IMR-90 (cell line): ENCODE measurements around the gene KLK1. TPM values are rescaled to one million over a fixed set of nuclear protein-coding genes. Genes with fewer than 3 reads are reported as not detected.

Experiments
- ATAC-seq: fragments of 200-7000 bp; cut with Tn5 transposase; 2 replicates; pipeline ENCODE4 v1.9.1; 2020; ENCODE audit warnings: low read depth, mild to moderate bottlenecking, moderate library complexity
- BruUV-seq: library from RNA; stranded (reverse); fragments of 400-500 nt; replicated peaks from 2 replicates; lab custom pipeline; 2021; lab: Mats Ljungman, UMichigan
- CTCF ChIA-PET: fragments of 300-600 bp; formaldehyde crosslinking; extraction: SDS; loops from one replicate; lab custom pipeline; 2021; ENCODE audit warnings: antibody characterized with exemption; lab: Yijun Ruan, JAX
- POLR2A ChIA-PET: fragments of 300-600 bp; sonication (Branson Sonifier 250); formaldehyde crosslinking; loops from one replicate; lab custom pipeline; 2022; ENCODE audit warnings: antibody characterized with exemption; ENCODE audit not compliant: unreplicated experiment; lab: Charles Lee
- DNase-seq: peaks from one replicate; pipeline ENCODE4 v3.0.0; 2013
- H2AFZ ChIP-seq: replicated peaks from 2 replicates; pipeline ENCODE3; 2013; ENCODE audit warnings: low read length, mild to moderate bottlenecking; ENCODE audit not compliant: poor library complexity
- H2AK5ac ChIP-seq: 2 replicates; pipeline ENCODE4 v1.6.1; 2013; ENCODE audit warnings: low read depth, low read length, inconsistent platforms
- H2AK9ac ChIP-seq: replicated peaks from 2 replicates; pipeline ENCODE3; 2013; ENCODE audit warnings: mild to moderate bottlenecking, low read depth, low read length, moderate library complexity; ENCODE audit not compliant: poor library complexity
- H2BK120ac ChIP-seq: 2 replicates; pipeline ENCODE4 v1.6.1; 2013; ENCODE audit warnings: low read depth, low read length, inconsistent platforms
- H2BK15ac ChIP-seq: 3 replicates; pipeline ENCODE4 v1.6.1; 2013; ENCODE audit warnings: low read depth, low read length, inconsistent platforms
- H2BK20ac ChIP-seq: 2 replicates; pipeline ENCODE4 v1.6.1; 2013; ENCODE audit warnings: low read depth, mild to moderate bottlenecking, inconsistent platforms, low read length, moderate library complexity
- H2BK5ac ChIP-seq: 2 replicates; pipeline ENCODE4 v1.6.1; 2013; ENCODE audit warnings: mild to moderate bottlenecking, low read depth, low read length, inconsistent platforms; ENCODE audit not compliant: poor library complexity, severe bottlenecking
- H3K14ac ChIP-seq: replicated peaks from 2 replicates; pipeline ENCODE4 v1.6.1; 2013; ENCODE audit warnings: low read depth, low read length, inconsistent platforms
- H3K18ac ChIP-seq: 2 replicates; pipeline ENCODE4 v1.6.1; 2013; ENCODE audit warnings: low read depth, low read length, control low read depth
- H3K23ac ChIP-seq: 2 replicates; pipeline ENCODE4 v1.6.1; 2013; ENCODE audit warnings: low read depth, low read length, inconsistent platforms
- H3K27ac ChIP-seq: 2 replicates; pipeline ENCODE4 v1.5.1; 2013; ENCODE audit warnings: mild to moderate bottlenecking, control low read depth, low read length; ENCODE audit not compliant: insufficient read depth
- H3K27me3 ChIP-seq: 2 replicates; pipeline ENCODE4 v1.6.1; 2013; ENCODE audit warnings: low read length; ENCODE audit not compliant: control insufficient read depth, insufficient read depth
- H3K36me3 ChIP-seq: 2 replicates; pipeline ENCODE4 v1.6.1; 2013; ENCODE audit warnings: low read length, mixed read lengths; ENCODE audit not compliant: control insufficient read depth, insufficient read depth
- H3K4ac ChIP-seq: 2 replicates; pipeline ENCODE4 v1.6.1; 2013; ENCODE audit warnings: low read depth, low read length, inconsistent platforms
- H3K4me1 ChIP-seq: 2 replicates; pipeline ENCODE4 v1.6.1; 2013; ENCODE audit warnings: low read length, mixed read lengths; ENCODE audit not compliant: control insufficient read depth, insufficient read depth
- H3K4me2 ChIP-seq: 2 replicates; pipeline ENCODE4 v1.6.1; 2013; ENCODE audit warnings: low read depth, mild to moderate bottlenecking, control low read depth, low read length, moderate library complexity
- H3K4me3 ChIP-seq: 2 replicates; pipeline ENCODE4 v1.5.1; 2013; ENCODE audit warnings: low read depth, mild to moderate bottlenecking, control low read depth, low read length, moderate library complexity; ENCODE audit not compliant: insufficient read depth
- H3K56ac ChIP-seq: 2 replicates; pipeline ENCODE4 v1.6.1; 2013; ENCODE audit warnings: low read length, inconsistent platforms; ENCODE audit not compliant: insufficient read depth; ENCODE audit errors: extremely low read depth
- H3K79me1 ChIP-seq, 2 experiments: 2 replicates each; pipeline ENCODE4 v1.6.1; 2013; ENCODE audit warnings: low read length in 2 of 2, inconsistent platforms in 1 of 2, low read depth in 1 of 2
- H3K9ac ChIP-seq: 2 replicates; pipeline ENCODE4 v1.6.1; 2013; ENCODE audit warnings: low read depth, low read length, control low read depth
- H3K9me1 ChIP-seq: 2 replicates; pipeline ENCODE4 v1.6.1; 2013; ENCODE audit warnings: low read length, inconsistent platforms; ENCODE audit not compliant: insufficient read depth
- H3K9me3 ChIP-seq: 2 replicates; pipeline ENCODE4 v1.6.1; 2013; ENCODE audit warnings: low read length; ENCODE audit not compliant: control insufficient read depth, insufficient read depth
- H4K20me1 ChIP-seq: 2 replicates; pipeline ENCODE4 v1.6.1; 2013; ENCODE audit warnings: low read length, inconsistent platforms; ENCODE audit not compliant: insufficient read depth
- H4K5ac ChIP-seq: 2 replicates; pipeline ENCODE4 v1.6.1; 2013; ENCODE audit warnings: mild to moderate bottlenecking, low read depth, low read length, control low read depth
- H4K8ac ChIP-seq, 2 experiments: 2 replicates each; pipeline ENCODE4 v1.6.1; 2013; ENCODE audit warnings: low read depth in 2 of 2, low read length in 2 of 2, control low read depth in 1 of 2, inconsistent platforms in 1 of 2
- H4K91ac ChIP-seq: 2 replicates; pipeline ENCODE4 v1.6.1; 2013; ENCODE audit warnings: low read depth, low read length, inconsistent platforms; ENCODE audit not compliant: insufficient read depth
- BHLHE40 ChIP-seq: fragments of 150-350 bp; IDR thresholded peaks from 2 replicates; pipeline ENCODE4 v1.6.1; 2016; ENCODE audit warnings: mild to moderate bottlenecking, low read depth, low read length
- CEBPB ChIP-seq: IDR thresholded peaks from 2 replicates; pipeline ENCODE4 v1.6.1; 2012; ENCODE audit warnings: low read depth, low read length, improper control_type of control experiment
- CHD1 ChIP-seq: IDR thresholded peaks from 2 replicates; pipeline ENCODE4 v1.6.1; 2012; ENCODE audit warnings: low read depth, low read length, improper control_type of control experiment
- FOS ChIP-seq: fragments of 150-350 bp; IDR thresholded peaks from 2 replicates; pipeline ENCODE4 v1.6.1; 2016; ENCODE audit warnings: low read depth, low read length
- MAFK ChIP-seq: IDR thresholded peaks from 2 replicates; pipeline ENCODE4 v1.6.1; 2012; ENCODE audit warnings: low read depth, low read length, improper control_type of control experiment
- MAZ ChIP-seq: IDR thresholded peaks from 2 replicates; pipeline ENCODE4 v1.6.1; 2012; ENCODE audit warnings: low read depth, mild to moderate bottlenecking, low read length, improper control_type of control experiment, moderate library complexity, borderline replicate concordance
- MXI1 ChIP-seq: IDR thresholded peaks from 2 replicates; pipeline ENCODE4 v1.6.1; 2012; ENCODE audit warnings: low read depth, mild to moderate bottlenecking, low read length, moderate library complexity, borderline replicate concordance
- NFE2L2 ChIP-seq: fragments of 150-350 bp; IDR thresholded peaks from 2 replicates; pipeline ENCODE4 v1.6.1; 2016; ENCODE audit warnings: low read depth, mild to moderate bottlenecking, low read length
- POLR2A ChIP-seq: IDR thresholded peaks from 2 replicates; pipeline ENCODE4 v1.6.1; 2012; ENCODE audit warnings: mild to moderate bottlenecking, low read depth, low read length
- RAD21 ChIP-seq: IDR thresholded peaks from 2 replicates; pipeline ENCODE4 v1.6.1; 2012; ENCODE audit warnings: low read length, improper control_type of control experiment
- RCOR1 ChIP-seq: IDR thresholded peaks from 2 replicates; pipeline ENCODE4 v1.6.1; 2012; ENCODE audit warnings: mild to moderate bottlenecking, low read length, improper control_type of control experiment; ENCODE audit not compliant: insufficient replicate concordance
- RFX5 ChIP-seq: IDR thresholded peaks from 2 replicates; pipeline ENCODE4 v1.8.0; 2012; ENCODE audit warnings: low read depth, mild to moderate bottlenecking, low read length, moderate library complexity
- SMC3 ChIP-seq: fragments of 150-350 bp; IDR thresholded peaks from 2 replicates; pipeline ENCODE4 v1.6.1; 2016; ENCODE audit warnings: low read depth, mild to moderate bottlenecking, antibody characterized with exemption, low read length, moderate library complexity
- WGBS, 2 experiments: methylation state at CpG; one replicate each; pipeline versions ENCODE4 v1.1.5 to v1.1.7; 2013; ENCODE audit warnings: missing lambda C conversion rate in 2 of 2; ENCODE audit not compliant: insufficient read length in 1 of 2; ENCODE audit errors: extremely low coverage in 2 of 2; 5-methylcytosine and 5-hydroxymethylcytosine counted together
- dilution Hi-C: fragments of 300-500 bp; cut with HindIII; formaldehyde crosslinking; loops from one replicate; pipeline ENCODE4 v1.14.3; 2018; ENCODE audit warnings: low sequenced_read_pairs; ENCODE audit not compliant: unreplicated experiment
- in situ Hi-C: fragments of 300-500 bp; cut with MboI; formaldehyde crosslinking; loops from 3 replicates; pipeline ENCODE4 v1.14.3; 2019; ENCODE audit warnings: low sequenced_read_pairs, inconsistent platforms, mixed read lengths
- intact Hi-C: fragments of 100-400 bp; cut with micrococcal nuclease; formaldehyde crosslinking; loops from 2 replicates; pipeline ENCODE4 v1.10.0; 2022
- polyA plus RNA-seq, 3 experiments: library from polyadenylated mRNA; depleted of rRNA; stranded (reverse); fragments of >200 nt; gene quantifications; 2 replicates each; pipeline ENCODE4 v1.2.3, GENCODE V29; 2012; ENCODE audit warnings: low replicate concordance in 1 of 3
- total RNA-seq: library from RNA; depleted of rRNA; stranded (reverse); fragments of >200 nt; gene quantifications from 2 replicates; pipeline ENCODE4 v1.2.3, GENCODE V29; 2012
- TF ChIP-seq, protein P1 (sequence below): fragments of 150-350 bp; IDR thresholded peaks from 2 replicates; pipeline ENCODE4 v1.6.1; 2016; ENCODE audit warnings: low read depth, mild to moderate bottlenecking, low read length, moderate library complexity, borderline replicate concordance
- TF ChIP-seq, protein P2 (sequence below): conservative IDR thresholded peaks from 2 replicates; pipeline ENCODE4 v1.5.1; 2012; ENCODE audit warnings: mild to moderate bottlenecking, low read depth, low read length, improper control_type of control experiment
- TF ChIP-seq, protein P3 (sequence below): fragments of 150-350 bp; IDR thresholded peaks from 2 replicates; pipeline ENCODE4 v1.6.1; 2017; ENCODE audit warnings: mild to moderate bottlenecking, antibody characterized with exemption, low read length, low read depth

KLK1 gene
- total and polyA plus RNA-seq, 2 of the 4 experiments (the other 2 are of a cell fraction) = not detected

GRCh38 chr19:50842130-50842529 is 18.5 kb upstream of the KLK1 start:
- no peak overlapping the region for H2AK5ac ChIP-seq
- intact Hi-C loops (no loop called here), in situ Hi-C loops (no loop called here), dilution Hi-C loops (no loop called here)
- H3K4me1 ChIP-seq = no peaks in the 10 kb centered on the region
- WGBS, 2 experiments = no CpG with 5 or more reads among the region's 6 CpGs
- H4K91ac ChIP-seq = no peak overlapping the region
- H3K4me3 ChIP-seq = no peak overlapping the region
- H2AFZ ChIP-seq = no peak overlapping the region
- TF ChIP-seq, protein P1, sequence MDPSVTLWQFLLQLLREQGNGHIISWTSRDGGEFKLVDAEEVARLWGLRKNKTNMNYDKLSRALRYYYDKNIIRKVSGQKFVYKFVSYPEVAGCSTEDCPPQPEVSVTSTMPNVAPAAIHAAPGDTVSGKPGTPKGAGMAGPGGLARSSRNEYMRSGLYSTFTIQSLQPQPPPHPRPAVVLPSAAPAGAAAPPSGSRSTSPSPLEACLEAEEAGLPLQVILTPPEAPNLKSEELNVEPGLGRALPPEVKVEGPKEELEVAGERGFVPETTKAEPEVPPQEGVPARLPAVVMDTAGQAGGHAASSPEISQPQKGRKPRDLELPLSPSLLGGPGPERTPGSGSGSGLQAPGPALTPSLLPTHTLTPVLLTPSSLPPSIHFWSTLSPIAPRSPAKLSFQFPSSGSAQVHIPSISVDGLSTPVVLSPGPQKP = no peak
- TF ChIP-seq MXI1 = no peak
- TF ChIP-seq CEBPB = no peak
- TF ChIP-seq, protein P2, sequence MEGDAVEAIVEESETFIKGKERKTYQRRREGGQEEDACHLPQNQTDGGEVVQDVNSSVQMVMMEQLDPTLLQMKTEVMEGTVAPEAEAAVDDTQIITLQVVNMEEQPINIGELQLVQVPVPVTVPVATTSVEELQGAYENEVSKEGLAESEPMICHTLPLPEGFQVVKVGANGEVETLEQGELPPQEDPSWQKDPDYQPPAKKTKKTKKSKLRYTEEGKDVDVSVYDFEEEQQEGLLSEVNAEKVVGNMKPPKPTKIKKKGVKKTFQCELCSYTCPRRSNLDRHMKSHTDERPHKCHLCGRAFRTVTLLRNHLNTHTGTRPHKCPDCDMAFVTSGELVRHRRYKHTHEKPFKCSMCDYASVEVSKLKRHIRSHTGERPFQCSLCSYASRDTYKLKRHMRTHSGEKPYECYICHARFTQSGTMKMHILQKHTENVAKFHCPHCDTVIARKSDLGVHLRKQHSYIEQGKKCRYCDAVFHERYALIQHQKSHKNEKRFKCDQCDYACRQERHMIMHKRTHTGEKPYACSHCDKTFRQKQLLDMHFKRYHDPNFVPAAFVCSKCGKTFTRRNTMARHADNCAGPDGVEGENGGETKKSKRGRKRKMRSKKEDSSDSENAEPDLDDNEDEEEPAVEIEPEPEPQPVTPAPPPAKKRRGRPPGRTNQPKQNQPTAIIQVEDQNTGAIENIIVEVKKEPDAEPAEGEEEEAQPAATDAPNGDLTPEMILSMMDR = no peak
- TF ChIP-seq MAZ = no peak
- TF ChIP-seq SMC3 = no peak
- no peak for TF ChIP-seq NFE2L2
- TF ChIP-seq RFX5 = no peak
- no peak for TF ChIP-seq MAFK
- TF ChIP-seq RCOR1 = no peak
- no peak for TF ChIP-seq CHD1
- TF ChIP-seq POLR2A = no peak
- TF ChIP-seq RAD21 = no peak
- no peak for TF ChIP-seq FOS
- TF ChIP-seq, protein P3, sequence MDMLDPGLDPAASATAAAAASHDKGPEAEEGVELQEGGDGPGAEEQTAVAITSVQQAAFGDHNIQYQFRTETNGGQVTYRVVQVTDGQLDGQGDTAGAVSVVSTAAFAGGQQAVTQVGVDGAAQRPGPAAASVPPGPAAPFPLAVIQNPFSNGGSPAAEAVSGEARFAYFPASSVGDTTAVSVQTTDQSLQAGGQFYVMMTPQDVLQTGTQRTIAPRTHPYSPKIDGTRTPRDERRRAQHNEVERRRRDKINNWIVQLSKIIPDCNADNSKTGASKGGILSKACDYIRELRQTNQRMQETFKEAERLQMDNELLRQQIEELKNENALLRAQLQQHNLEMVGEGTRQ = no peak
- no peak for TF ChIP-seq BHLHE40
- no peak overlapping the region for H3K18ac ChIP-seq
- no peaks in the 10 kb centered on the region for H4K20me1 ChIP-seq
- DNase-seq = no peak
- no peak overlapping the region for H2AK9ac ChIP-seq
- H2BK120ac ChIP-seq = no peak overlapping the region
- no peak overlapping the region for H3K9ac ChIP-seq
- H3K56ac ChIP-seq = no peak overlapping the region
- no peak overlapping the region for H2BK5ac ChIP-seq
- no peaks in the 10 kb centered on the region; the same call in 1 of the 2 replicates for H3K27me3 ChIP-seq
- no peaks in the 10 kb centered on the region for H3K9me3 ChIP-seq
- no peak overlapping the region for H4K5ac ChIP-seq
- no peak for ATAC-seq
- H3K9me1 ChIP-seq = no peaks in the 10 kb centered on the region
- POLR2A ChIA-PET = no interaction called here
- no peak overlapping the region for H3K14ac ChIP-seq
- H4K8ac ChIP-seq = no peak overlapping the region
- BruUV-seq = no TSS peak
- CTCF ChIA-PET = no interaction called here
- H3K79me1 ChIP-seq = no peaks in the 10 kb centered on the region
- H3K27ac ChIP-seq = no peak overlapping the region
- no peak overlapping the region for H3K4ac ChIP-seq
- H3K4me2 ChIP-seq = no peak overlapping the region
- H3K23ac ChIP-seq = no peak overlapping the region
- no peak overlapping the region for H2BK20ac ChIP-seq
- no peak overlapping the region for H2BK15ac ChIP-seq
- H3K36me3 ChIP-seq = no peaks in the 10 kb centered on the region
